AG04450 (cell line): ENCODE measurements around the gene AMHR2. TPM values are rescaled to one million over a fixed set of nuclear protein-coding genes. Genes with fewer than 3 reads are reported as not detected.

Source experiments
- CTCF ChIA-PET: fragments of 300-600, 350-600 bp; formaldehyde crosslinking; extraction: SDS; loops from one replicate; lab custom pipeline; 2022; ENCODE audit warnings: antibody characterized with exemption, inconsistent platforms; lab: Charles Lee
- POLR2A ChIA-PET: fragments of 350-600 bp; formaldehyde crosslinking; extraction: SDS; loops from one replicate; lab custom pipeline; 2021; ENCODE audit warnings: antibody characterized with exemption, inconsistent platforms; lab: Yijun Ruan, JAX
- DNase-seq: peaks from one replicate; pipeline ENCODE4 v3.0.0-alpha.2; 2011; ENCODE audit warnings: low read depth, low spot score
- H3K27ac ChIP-seq: one replicate; pipeline ENCODE4 v1.5.1; 2012; ENCODE audit warnings: low read depth, low read length, control low read depth
- H3K27me3 ChIP-seq: one replicate; pipeline ENCODE4 v1.6.0; 2012; ENCODE audit warnings: low read length; ENCODE audit not compliant: control insufficient read depth, insufficient read depth
- H3K4me3 ChIP-seq: 2 replicates; pipeline ENCODE4 v1.5.1; 2011; ENCODE audit warnings: mild to moderate bottlenecking, low read depth, low read length, control low read depth
- H3K9me3 ChIP-seq: 2 replicates; pipeline ENCODE4 v1.5.1; 2012; ENCODE audit warnings: low read length; ENCODE audit not compliant: control insufficient read depth, insufficient read depth
- CTCF ChIP-seq: IDR thresholded peaks from 2 replicates; pipeline ENCODE4 v1.5.1; 2011; ENCODE audit warnings: low read depth, low read length, control low read depth, inconsistent platforms
- polyA plus RNA-seq: library from polyadenylated mRNA; depleted of rRNA; stranded (reverse); fragments of >200 nt; gene quantifications from 2 replicates; pipeline ENCODE4 v1.2.3, GENCODE V29; 2011

The AMHR2 gene
- polyA plus RNA-seq, 1 experiment, result not detected

DNA sequence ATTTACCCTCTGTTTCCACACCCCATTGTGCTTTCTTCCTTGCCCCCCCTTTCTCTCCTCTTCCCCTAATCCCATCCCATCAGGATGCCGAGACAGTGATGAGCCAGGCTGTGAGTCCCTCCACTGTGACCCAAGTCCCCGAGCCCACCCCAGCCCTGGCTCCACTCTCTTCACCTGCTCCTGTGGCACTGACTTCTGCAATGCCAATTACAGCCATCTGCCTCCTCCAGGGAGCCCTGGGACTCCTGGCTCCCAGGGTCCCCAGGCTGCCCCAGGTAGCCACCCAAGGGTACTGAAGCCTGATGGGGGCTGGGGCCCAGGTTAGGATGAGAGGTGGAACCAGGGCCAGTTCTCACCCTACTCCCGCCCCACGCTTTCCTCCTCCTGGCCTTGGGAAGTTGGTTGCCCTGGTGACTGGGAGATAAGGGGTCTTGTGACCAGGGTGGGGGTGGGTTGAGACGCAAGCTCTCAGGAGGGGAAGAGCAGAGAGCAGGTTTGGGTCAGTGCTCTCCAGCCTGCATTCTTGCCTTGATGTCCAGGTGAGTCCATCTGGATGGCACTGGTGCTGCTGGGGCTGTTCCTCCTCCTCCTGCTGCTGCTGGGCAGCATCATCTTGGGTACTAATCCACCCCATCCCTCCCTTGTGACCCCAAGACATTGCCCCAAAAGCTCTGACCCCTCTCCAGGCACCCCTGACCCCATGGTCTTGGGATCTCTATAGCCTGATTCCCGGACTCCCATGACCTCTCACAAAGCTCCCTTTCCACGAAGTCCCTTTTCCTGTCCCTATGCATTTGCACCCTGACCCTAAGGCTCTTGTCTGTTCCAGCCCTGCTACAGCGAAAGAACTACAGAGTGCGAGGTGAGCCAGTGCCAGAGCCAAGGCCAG, 1.2 kb downstream of the AMHR2 start:
- Histone ChIP-seq H3K9me3 (no peaks in the 10 kb centered on the region), H3K27ac (no peak overlapping the region), H3K4me3 (no peak overlapping the region), H3K27me3 (peaks cover 7% of the 10 kb centered on the region)
- ChIA-PET POLR2A (no interaction called here), CTCF (interaction anchor here (2.1 to 7.5 kb wide), 2 partner anchors 70 to 104 kb away, joined by 7 to 325 read pairs; partner anchors contain the start of gene AAAS)
- TF ChIP-seq CTCF, result no peak
- DNase-seq, result no peak

- DNase-seq, result no peak
- Histone ChIP-seq H3K27me3 (peaks cover 7% of the 10 kb centered on the region), H3K9me3 (no peaks in the 10 kb centered on the region), H3K4me3 (no peak overlapping the region), H3K27ac (no peak overlapping the region)
- CTCF ChIA-PET, result interaction anchor here (2.1 to 7.5 kb wide), 2 partner anchors 71 to 104 kb away, joined by 7 to 325 read pairs; partner anchors contain the start of gene AAAS
- TF ChIP-seq CTCF, result no peak
- POLR2A ChIA-PET, result no interaction called here
Measured at GRCh38 chr12:53425515-53426150, 2.0 kb downstream of the AMHR2 start.

GRCh38 chr12:53427905-53428594, 4.4 kb downstream of the AMHR2 start:
- Histone ChIP-seq H3K4me3 (no peak overlapping the region), H3K9me3 (no peaks in the 10 kb centered on the region), H3K27ac (no peak overlapping the region), H3K27me3 (peaks cover 7% of the 10 kb centered on the region)
- CTCF ChIA-PET, result interaction anchor here (0.5 to 1.6 kb wide), 4 partner anchors 47 to 106 kb away, joined by 3 to 16 read pairs (median 4); partner anchors contain the start of gene AAAS
- TF ChIP-seq CTCF, result no peak
- POLR2A ChIA-PET, result interaction anchor here (1.0 to 1.3 kb wide), 2 partner anchors 13 to 48 kb away, joined by 4 read pairs; partner anchors contain the start of gene SP1
- DNase-seq, result peak; percentile 70

DNA sequence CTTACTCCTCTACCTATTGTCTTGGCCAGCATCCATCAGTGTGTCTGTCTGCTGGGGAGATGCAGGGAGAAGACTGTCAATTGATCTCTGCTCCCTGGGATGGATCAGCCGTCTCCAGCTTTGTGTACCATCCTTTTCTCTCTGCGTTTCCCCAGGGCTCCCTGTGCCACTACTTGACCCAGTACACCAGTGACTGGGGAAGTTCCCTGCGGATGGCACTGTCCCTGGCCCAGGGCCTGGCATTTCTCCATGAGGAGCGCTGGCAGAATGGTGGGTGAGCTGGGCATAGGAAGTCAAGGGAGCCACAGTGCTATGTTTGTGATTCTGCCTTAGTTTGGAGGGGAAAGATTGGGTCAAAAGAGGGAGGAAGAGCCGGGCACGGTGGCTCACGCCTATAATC, 5.1 kb downstream of the AMHR2 start:
- CTCF ChIA-PET, result interaction anchor here (1.6 kb wide), 2 partner anchors 77 to 107 kb away, joined by 4 to 16 read pairs; partner anchors contain the start of gene AAAS
- Histone ChIP-seq H3K9me3 (no peaks in the 10 kb centered on the region), H3K27ac (no peak overlapping the region), H3K27me3 (peaks cover 7% of the 10 kb centered on the region), H3K4me3 (no peak overlapping the region)
- POLR2A ChIA-PET, result interaction anchor here (1.0 to 1.3 kb wide), 2 partner anchors 12 to 49 kb away, joined by 4 read pairs; partner anchors contain the start of gene SP1
- no peak for DNase-seq
- TF ChIP-seq CTCF, result no peak
